H1 (cell line): ENCODE measurements around the gene SERPINB6. TPM values are rescaled to one million over a fixed set of nuclear protein-coding genes. Genes with fewer than 3 reads are reported as not detected.

Experiments used
- CTCF ChIA-PET: fragments of 300-600 bp; sonication (Branson Sonifier 250); formaldehyde crosslinking; loops from one replicate; lab custom pipeline; 2021; ENCODE audit not compliant: partially characterized antibody; lab: Charles Lee
- POLR2A ChIA-PET: fragments of 300-600 bp; sonication (Branson Sonifier 250); formaldehyde crosslinking; loops from one replicate; lab custom pipeline; 2021; ENCODE audit warnings: inconsistent platforms; ENCODE audit not compliant: partially characterized antibody; lab: Charles Lee
- DNase-seq, 2 experiments: peaks; one replicate each; pipeline versions ENCODE4 v3.0.0 to v3.0.0-alpha.2; 2010 to 2022; ENCODE audit warnings: low spot score in 2 of 2, low read depth in 1 of 2, mixed read lengths in 1 of 2
- FAIRE-seq: peaks from 2 replicates; lab custom pipeline; 2011; peaks lifted over from hg19 to GRCh38; lab: Jason Lieb, UNC
- H2AFZ ChIP-seq: 2 replicates; pipeline ENCODE4 v1.8.1; 2012; ENCODE audit warnings: low read length, inconsistent platforms
- H2AK5ac ChIP-seq: 2 replicates; pipeline ENCODE4 v1.6.1; 2013; ENCODE audit warnings: low read depth, low read length
- H2BK120ac ChIP-seq: replicated peaks from 2 replicates; pipeline ENCODE3; 2013; ENCODE audit warnings: low read depth, low read length, inconsistent platforms
- H2BK12ac ChIP-seq: 2 replicates; pipeline ENCODE4 v1.6.1; 2013; ENCODE audit warnings: low read depth, low read length
- H2BK15ac ChIP-seq: 2 replicates; pipeline ENCODE4 v1.6.1; 2013; ENCODE audit warnings: low read length
- H2BK20ac ChIP-seq: 2 replicates; pipeline ENCODE4 v1.6.1; 2013; ENCODE audit warnings: low read length
- H2BK5ac ChIP-seq: 2 replicates; pipeline ENCODE4 v1.6.1; 2013; ENCODE audit warnings: low read depth, low read length
- H3K14ac ChIP-seq: 2 replicates; pipeline ENCODE4 v1.6.1; 2013; ENCODE audit warnings: inconsistent platforms; ENCODE audit not compliant: insufficient read length
- H3K18ac ChIP-seq: 2 replicates; pipeline ENCODE4 v1.6.1; 2013; ENCODE audit warnings: low read length; ENCODE audit errors: extremely low read depth
- H3K23ac ChIP-seq: 2 replicates; pipeline ENCODE4 v1.6.1; 2013; ENCODE audit warnings: inconsistent platforms; ENCODE audit not compliant: insufficient read length
- H3K23me2 ChIP-seq: 2 replicates; pipeline ENCODE4 v1.6.1; 2013; ENCODE audit warnings: low read depth, low read length
- H3K27ac ChIP-seq: 2 replicates; pipeline ENCODE4 v1.6.1; 2011; ENCODE audit warnings: low read depth, low read length, inconsistent platforms
- H3K27me3 ChIP-seq, 4 experiments: replicated peaks in 1 of 4; 1 replicate in 1 of 4; 2 replicates in 3 of 4; pipeline versions ENCODE4 v1.6.1 to v1.8.1; 2011 to 2013; ENCODE audit warnings: low read length in 3 of 4, mild to moderate bottlenecking in 3 of 4, inconsistent platforms in 2 of 4, mixed read lengths in 2 of 4, moderate library complexity in 1 of 4; ENCODE audit not compliant: control insufficient read depth in 3 of 4, insufficient read depth in 3 of 4; ENCODE audit errors: extremely low read depth in 1 of 4
- H3K36me3 ChIP-seq, 4 experiments: 2 replicates each; pipeline versions ENCODE4 v1.6.1 to v1.8.1; 2011 to 2013; ENCODE audit warnings: mild to moderate bottlenecking in 4 of 4, low read length in 3 of 4, moderate library complexity in 2 of 4, control low read depth in 1 of 4, inconsistent platforms in 1 of 4; ENCODE audit not compliant: insufficient read depth in 4 of 4, control insufficient read depth in 2 of 4
- H3K4ac ChIP-seq: replicated peaks from 2 replicates; pipeline ENCODE3; 2013; ENCODE audit warnings: low read length, low read depth, mixed read lengths, inconsistent platforms; ENCODE audit not compliant: insufficient read length
- H3K4me1 ChIP-seq, 4 experiments: replicated peaks in 1 of 4; 1 replicate in 1 of 4; 2 replicates in 3 of 4; pipeline versions ENCODE4 v1.6.1 to v1.8.1; 2011 to 2013; ENCODE audit warnings: low read length in 3 of 4, inconsistent platforms in 2 of 4, mixed read lengths in 1 of 4; ENCODE audit not compliant: insufficient read depth in 4 of 4, control insufficient read depth in 3 of 4
- H3K4me2 ChIP-seq, 2 experiments: 2 replicates each; pipeline versions ENCODE4 v1.6.1 to v1.8.1; 2011 to 2013; ENCODE audit warnings: low read depth in 2 of 2, low read length in 2 of 2, control low read depth in 1 of 2, inconsistent platforms in 1 of 2, mild to moderate bottlenecking in 1 of 2; ENCODE audit not compliant: insufficient read depth in 1 of 2
- H3K4me3 ChIP-seq, 4 experiments: fragments of 200-600, 300-600 bp in 1 of 4; sonication (generic), shearing (Covaris generic), sonication (Bioruptor Twin) in 1 of 4; 2 replicates each; pipeline versions ENCODE4 v1.5.1 to v1.8.1; 2011 to 2016; ENCODE audit warnings: low read length in 4 of 4, low read depth in 3 of 4, control low read depth in 2 of 4, inconsistent platforms in 2 of 4, mild to moderate bottlenecking in 2 of 4, mixed read lengths in 1 of 4, moderate library complexity in 1 of 4; ENCODE audit not compliant: insufficient read depth in 2 of 4; ENCODE audit errors: extremely low read depth in 1 of 4
- H3K56ac ChIP-seq: replicated peaks from 2 replicates; pipeline ENCODE3; 2013; ENCODE audit warnings: low read depth, mild to moderate bottlenecking, mixed read lengths, low read length, inconsistent platforms; ENCODE audit not compliant: insufficient read length
- H3K79me1 ChIP-seq: 2 replicates; pipeline ENCODE4 v1.6.1; 2013; ENCODE audit warnings: low read depth, low read length, control low read depth
- H3K79me2 ChIP-seq, 2 experiments: 2 replicates each; pipeline versions ENCODE4 v1.6.1 to v1.8.1; 2012 to 2013; ENCODE audit warnings: low read length in 2 of 2, mild to moderate bottlenecking in 2 of 2, inconsistent platforms in 1 of 2; ENCODE audit not compliant: insufficient read depth in 2 of 2, control insufficient read depth in 1 of 2
- H3K9ac ChIP-seq, 4 experiments: replicated peaks in 1 of 4; 1 replicate in 1 of 4; 2 replicates in 3 of 4; pipeline versions ENCODE4 v1.6.1 to v1.8.1; 2011 to 2013; ENCODE audit warnings: low read depth in 3 of 4, low read length in 3 of 4, control low read depth in 2 of 4, mild to moderate bottlenecking in 2 of 4, moderate library complexity in 2 of 4, inconsistent platforms in 1 of 4; ENCODE audit errors: extremely low read depth in 1 of 4
- H3K9me3 ChIP-seq, 2 experiments: 2 replicates each; pipeline versions ENCODE4 v1.6.1 to v1.8.1; 2012 to 2013; ENCODE audit warnings: mild to moderate bottlenecking in 2 of 2, moderate library complexity in 2 of 2, control low read depth in 1 of 2, inconsistent platforms in 1 of 2, low read depth in 1 of 2, low read length in 1 of 2, mixed read lengths in 1 of 2; ENCODE audit not compliant: insufficient read depth in 2 of 2
- H4K20me1 ChIP-seq, 2 experiments: replicated peaks in 1 of 2; 2 replicates each; pipeline versions ENCODE3 to v1.8.1; 2011 to 2013; ENCODE audit warnings: inconsistent platforms in 2 of 2, low read length in 2 of 2, mild to moderate bottlenecking in 1 of 2; ENCODE audit not compliant: insufficient read depth in 2 of 2, control insufficient read depth in 1 of 2
- H4K5ac ChIP-seq: 2 replicates; pipeline ENCODE4 v1.6.1; 2013; ENCODE audit warnings: low read length, low read depth, mixed read lengths, inconsistent platforms; ENCODE audit not compliant: insufficient read length
- H4K8ac ChIP-seq: 2 replicates; pipeline ENCODE4 v1.8.0; 2013; ENCODE audit warnings: mild to moderate bottlenecking, moderate library complexity, low read length, inconsistent platforms; ENCODE audit not compliant: insufficient read depth; ENCODE audit errors: extremely low read depth
- H4K91ac ChIP-seq: replicated peaks from 2 replicates; pipeline ENCODE3; 2013; ENCODE audit warnings: low read length, mixed read lengths, inconsistent platforms; ENCODE audit not compliant: insufficient read length
- HDAC6 ChIP-seq: IDR thresholded peaks from one replicate; pipeline ENCODE4 v1.7.1; 2012; ENCODE audit warnings: low read depth, mild to moderate bottlenecking, inconsistent platforms, low read length, moderate library complexity
- KDM4A ChIP-seq: IDR thresholded peaks from one replicate; pipeline ENCODE4 v1.7.1; 2012; ENCODE audit warnings: low read depth, mild to moderate bottlenecking, moderate library complexity, low read length, inconsistent platforms; ENCODE audit not compliant: severe bottlenecking
- SP1 ChIP-seq: IDR thresholded peaks from 2 replicates; pipeline ENCODE4 v1.6.1; 2011; ENCODE audit warnings: low read depth, low read length
- ZNF274 ChIP-seq: IDR thresholded peaks from 2 replicates; pipeline ENCODE4 v1.7.0; 2012; ENCODE audit warnings: low read length, borderline replicate concordance; ENCODE audit errors: extremely low read depth
- WGBS, 2 experiments: shearing (Covaris generic) in 1 of 2; methylation state at CpG; one replicate each; pipeline versions ENCODE4 v1.1.6 to v1.1.7; 2013 to 2015; ENCODE audit warnings: low lambda C conversion rate in 2 of 2, mixed read lengths in 2 of 2, inconsistent platforms in 1 of 2, low coverage in 1 of 2, missing lambda C conversion rate in 1 of 2; ENCODE audit not compliant: insufficient replicate concordance in 2 of 2, insufficient coverage in 1 of 2, insufficient read length in 1 of 2; ENCODE audit errors: extremely low coverage in 1 of 2, missing lambda C conversion rate in 1 of 2; 5-methylcytosine and 5-hydroxymethylcytosine counted together
- polyA plus RNA-seq, 7 experiments: library from polyadenylated mRNA; depleted of rRNA in 3 of 7; stranded (reverse) in 5 of 7; unstranded in 2 of 7; fragments of >200 nt in 5 of 7; fragments of 200-250 nt in 2 of 7; gene quantifications; 1 replicate in 5 of 7; 2 replicates in 1 of 7; 4 replicates in 1 of 7; pipeline versions ENCODE4 v1.2.1 to v1.2.3, GENCODE V29; 2011 to 2013; ENCODE audit warnings: missing spikeins in 2 of 7, mixed read lengths in 2 of 7
- total RNA-seq: library from RNA; stranded (reverse); fragmentation: NEBNext Ultra II Directional; extraction: Animal tissue kit (Norgen Biotek cat#: 25700); gene quantifications from 2 replicates; pipeline ENCODE4 v1.2.1, GENCODE V29; 2021

The SERPINB6 gene
- total and polyA plus RNA-seq, 2 of the 8 experiments (the other 6 are each of a cell fraction or from before 2014, with no cell fraction given) = 27.2 to 29.4 TPM

GRCh38 chr6:2973676-2974075 is 2.3 kb upstream of the SERPINB6 start:
- peaks cover 6% of the 10 kb centered on the region; the same call in 1 of the 2 replicates for H3K23me2 ChIP-seq
- no peak overlapping the region for H3K23ac ChIP-seq
- H4K8ac ChIP-seq = no peak overlapping the region
- H4K5ac ChIP-seq = no peak overlapping the region
- ChIA-PET CTCF (interaction anchor here (0.8 to 9.3 kb wide), 3 partner anchors 13 to 23 kb away, joined by 3 to 54 read pairs (median 5); no protein-coding TSS in a partner anchor), POLR2A (interaction anchor here (0.6 kb wide), 1 partner anchor 345 kb away, joined by 3 read pairs; no protein-coding TSS in a partner anchor)
- H2BK120ac ChIP-seq = no peak overlapping the region
- no peak overlapping the region for H3K56ac ChIP-seq
- H3K14ac ChIP-seq = no peak overlapping the region
- no peak overlapping the region for H3K4me2 ChIP-seq
- no peak overlapping the region for H2AK5ac ChIP-seq
- TF ChIP-seq KDM4A (no peak), HDAC6 (no peak), ZNF274 (no peak), SP1 (no peak)
- no peak overlapping the region for H3K9ac ChIP-seq
- H4K91ac ChIP-seq = no peak overlapping the region
- H3K4ac ChIP-seq = no peak overlapping the region
- H3K79me1 ChIP-seq = no peaks in the 10 kb centered on the region
- H2BK12ac ChIP-seq = no peak overlapping the region
- H4K20me1 ChIP-seq = no peaks in the 10 kb centered on the region
- DNase-seq = no peak
- no peak overlapping the region for H2BK15ac ChIP-seq
- FAIRE-seq = no peak
- no peaks in the 10 kb centered on the region for H3K36me3 ChIP-seq
- no peak overlapping the region for H2AFZ ChIP-seq
- H3K18ac ChIP-seq = no peak overlapping the region
- H3K9me3 ChIP-seq = no peaks in the 10 kb centered on the region
- H3K79me2 ChIP-seq = no peaks in the 10 kb centered on the region
- H2BK5ac ChIP-seq = no peak overlapping the region
- 98% methylated on average over 5 of the region's 5 CpGs; no CpG with 5 or more reads in 1 of the 2 experiments for WGBS, 2 experiments
- peaks cover 0 to 6% (median 1%) of the 10 kb centered on the region in 4 experiments; a peak in 4 of 7 replicates for H3K4me1 ChIP-seq
- peaks cover 0 to 2% (median 0%) of the 10 kb centered on the region in 4 experiments; a peak in 1 of 7 replicates for H3K27me3 ChIP-seq
- H3K4me3 ChIP-seq = no peak overlapping the region
- H2BK20ac ChIP-seq = no peak overlapping the region
- H3K27ac ChIP-seq = no peak overlapping the region
